Hindlimb muscle (tissue), 1 donor: Measurements from ENCODE around the gene LDHD. TPM values are rescaled to one million over a fixed set of nuclear protein-coding genes. Genes with fewer than 3 reads are reported as not detected.
"Not testable (repeated sequence)": the region's sequence is repeated elsewhere in the genome, so short reads cannot be mapped to it uniquely, and the experiment has no call there.

Experiments used
- DNase-seq: peaks from one replicate; pipeline ENCODE4 v3.0.0-alpha.2; 2013
- polyA plus RNA-seq: library from polyadenylated mRNA; unstranded; fragments of 120-200 nt; gene quantifications from one replicate; pipeline ENCODE4 v1.2.1, GENCODE V29; 2013; ENCODE audit not compliant: insufficient read length

LDHD gene
- 3.7 TPM for polyA plus RNA-seq

DNA sequence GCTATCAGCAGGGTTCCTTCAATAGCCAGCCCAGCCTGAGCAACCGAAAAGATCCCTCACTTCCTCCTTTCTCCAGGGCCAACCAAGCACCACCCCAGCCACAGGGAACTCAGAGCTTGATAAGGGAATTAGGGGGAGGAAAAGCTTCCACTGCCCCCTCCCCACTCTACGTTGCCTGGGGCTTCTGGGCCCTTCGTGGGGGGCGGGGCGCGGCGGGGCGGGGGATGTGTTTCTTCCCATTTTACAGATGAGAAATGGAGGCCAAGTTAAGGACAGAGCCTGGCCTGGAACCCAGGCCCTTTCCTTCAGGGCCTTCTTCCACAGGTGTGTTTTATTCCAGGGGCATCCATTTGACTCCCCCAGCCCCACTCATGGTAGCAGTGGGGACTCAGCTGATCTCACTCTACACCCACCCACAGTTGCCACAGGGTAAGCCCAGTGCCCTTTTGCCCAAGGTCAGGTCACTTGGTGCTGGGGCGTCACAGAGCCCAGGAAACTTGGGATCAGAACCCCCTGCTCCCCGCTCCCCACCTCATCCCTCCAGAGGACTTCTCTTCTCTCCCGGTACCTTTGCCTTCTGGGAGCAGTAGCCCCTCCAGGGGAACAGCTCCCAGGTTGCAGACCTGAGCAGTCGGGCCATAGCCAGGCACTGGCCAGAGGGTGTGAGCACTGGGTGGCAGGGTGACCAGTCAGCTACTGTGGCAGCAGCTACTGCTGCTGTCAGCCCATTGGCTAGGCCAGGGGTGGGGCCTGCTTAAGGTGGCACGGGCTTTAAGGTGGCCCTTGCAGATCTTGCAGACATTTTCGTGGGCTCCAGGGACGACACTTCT is at the start of gene LDHD:
TSS of gene LDHD (minus strand) at position 700 of the 830 bp plus-strand sequence. CDS start at position 640, 60 bp downstream.
- no peak for DNase-seq

DNA sequence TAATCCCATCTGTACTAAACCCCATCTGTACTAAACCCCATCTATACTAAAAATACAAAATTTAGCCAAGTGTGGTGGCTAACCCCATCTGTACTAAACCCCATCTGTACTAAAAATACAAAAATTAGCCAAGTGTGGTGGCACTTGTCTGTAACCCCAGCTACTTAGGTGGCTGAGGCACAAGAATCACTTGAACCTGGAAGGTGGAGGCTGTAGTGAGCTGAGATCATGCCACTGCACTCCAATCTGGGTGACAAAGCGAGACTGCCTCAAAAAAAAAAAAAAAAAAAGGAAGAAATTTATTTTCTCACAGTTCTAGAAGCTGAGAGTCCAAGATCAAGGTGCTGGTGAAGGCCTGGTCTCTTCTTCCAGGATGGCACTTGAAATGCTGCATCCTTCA is 43.8 kb upstream of the LDHD start:
- no peak for DNase-seq

DNA sequence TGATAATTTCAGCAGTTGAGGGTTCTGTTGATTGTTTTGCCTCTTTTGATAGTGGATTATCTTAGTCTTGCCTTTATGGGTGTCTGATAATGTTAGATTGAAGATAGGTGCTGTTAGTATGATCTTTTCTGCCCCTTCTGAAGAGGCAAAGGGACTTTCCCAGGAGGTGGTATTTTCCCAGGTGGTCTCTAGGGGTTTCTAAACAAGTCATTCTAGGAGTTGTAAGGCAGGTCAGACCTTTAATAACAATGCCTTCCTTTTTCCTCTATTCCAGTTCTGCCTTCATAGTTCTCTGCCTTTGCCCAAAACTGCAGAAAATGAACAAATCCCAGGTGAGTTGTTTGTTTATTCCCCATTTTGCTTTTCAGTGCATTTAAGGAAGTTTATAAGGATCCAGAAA is 36.1 kb upstream of the LDHD start:
- no peak for DNase-seq

DNA sequence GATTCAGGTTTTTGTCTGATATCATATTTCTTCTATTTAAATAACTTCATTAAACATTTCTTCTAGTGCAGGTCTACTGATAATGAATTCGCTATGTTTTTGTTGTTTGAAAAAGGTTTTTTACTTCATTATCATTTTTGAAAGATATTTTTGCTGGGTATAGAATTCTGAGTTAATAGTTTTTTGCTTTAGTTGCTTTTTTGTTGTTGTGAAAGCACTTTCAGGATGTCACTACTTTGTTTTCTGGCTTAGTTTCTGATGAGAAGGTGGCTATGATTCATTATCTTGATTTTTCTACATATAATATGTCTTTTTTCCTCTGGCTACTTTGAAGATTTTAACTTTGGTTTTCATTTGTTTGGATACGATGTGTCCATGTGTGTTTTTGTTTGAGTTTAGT is 35.2 kb upstream of the LDHD start:
- DNase-seq, result no peak

DNA sequence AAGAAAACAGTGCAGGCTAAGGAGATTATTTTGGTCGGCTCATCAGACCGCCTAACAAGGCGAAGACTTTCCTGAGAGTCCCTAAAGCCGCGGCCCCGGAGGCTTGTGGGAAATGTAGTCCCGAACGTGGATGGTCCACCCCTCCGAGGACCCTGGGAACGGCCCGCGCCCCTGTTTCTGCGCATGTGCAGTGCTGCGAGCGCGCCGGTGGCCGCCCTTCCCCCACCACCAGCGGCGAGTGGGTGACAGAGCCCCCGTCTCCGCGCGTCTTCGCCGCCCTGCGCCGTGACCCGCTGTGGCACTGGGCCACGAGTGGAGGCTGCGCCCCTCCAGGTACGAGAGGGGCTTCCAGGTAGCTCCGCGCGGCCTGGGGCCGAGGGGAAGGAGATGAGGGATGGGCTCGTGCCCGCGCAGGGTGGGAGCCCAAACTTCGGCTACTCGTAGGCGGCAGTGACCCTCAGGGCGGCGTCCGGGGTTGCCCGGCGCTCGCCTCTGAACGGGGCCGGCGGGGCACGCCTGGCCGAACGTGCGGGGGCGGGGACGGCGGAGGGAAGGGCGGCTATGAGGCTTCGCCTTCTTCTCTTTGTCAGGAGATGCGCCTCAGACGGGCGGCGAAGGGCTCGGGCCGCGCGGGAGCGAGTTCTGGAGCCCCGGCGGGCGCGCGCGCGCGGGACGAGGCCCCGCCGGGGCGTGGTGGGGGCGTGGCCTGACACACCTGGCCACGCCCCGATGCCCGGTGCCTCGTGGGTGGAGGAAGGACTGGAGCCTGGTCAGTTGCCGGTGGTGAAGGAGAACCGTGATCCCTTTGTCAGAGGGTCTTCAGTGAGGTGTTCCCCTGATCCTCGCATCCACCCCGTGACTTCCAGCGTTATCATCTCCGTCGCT is 32.0 kb upstream of the LDHD start, which contains the start of gene ZFP1:
TSS of gene ZFP1 (plus strand) at position 214 of the 885 bp plus-strand sequence. CDS start 4,428 bp downstream, outside the sequence.
- DNase-seq, result peak; percentile 94

DNA sequence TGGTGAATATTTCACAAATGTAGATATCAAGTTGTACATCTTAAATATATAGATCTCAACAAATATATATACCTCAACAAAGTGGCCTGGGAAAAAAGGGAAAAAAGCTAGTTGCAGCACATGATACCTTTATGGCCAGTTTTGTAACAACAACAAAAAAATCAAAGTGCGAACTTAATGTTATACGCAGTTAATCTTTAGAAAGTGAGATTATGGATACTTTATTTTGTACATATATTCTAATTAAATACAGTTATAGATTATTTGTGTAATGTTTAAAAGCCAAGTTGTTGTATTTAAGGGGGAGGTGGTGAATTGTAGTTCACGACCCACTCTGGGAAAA is 31.4 kb upstream of the LDHD start:
- no peak for DNase-seq

DNA sequence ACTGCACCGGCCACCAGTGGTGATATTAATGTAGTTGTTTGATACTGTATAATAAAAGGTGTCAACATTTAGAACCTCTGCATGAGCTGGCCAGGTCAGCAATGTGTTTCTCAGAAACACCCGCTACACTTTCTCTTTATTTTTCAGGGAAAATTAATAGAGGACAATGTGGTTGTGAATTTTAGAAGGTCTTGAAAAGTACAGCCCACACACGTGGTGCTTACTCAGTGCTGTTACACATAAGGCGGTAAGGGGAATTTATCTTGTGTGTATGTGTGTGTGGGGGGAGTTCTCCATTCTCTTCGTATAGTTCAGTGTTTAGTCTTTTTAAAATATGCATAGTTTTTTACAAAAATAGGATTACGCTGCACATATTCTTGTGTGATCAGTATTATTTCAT is 27.4 kb upstream of the LDHD start:
- DNase-seq, result no peak

DNA sequence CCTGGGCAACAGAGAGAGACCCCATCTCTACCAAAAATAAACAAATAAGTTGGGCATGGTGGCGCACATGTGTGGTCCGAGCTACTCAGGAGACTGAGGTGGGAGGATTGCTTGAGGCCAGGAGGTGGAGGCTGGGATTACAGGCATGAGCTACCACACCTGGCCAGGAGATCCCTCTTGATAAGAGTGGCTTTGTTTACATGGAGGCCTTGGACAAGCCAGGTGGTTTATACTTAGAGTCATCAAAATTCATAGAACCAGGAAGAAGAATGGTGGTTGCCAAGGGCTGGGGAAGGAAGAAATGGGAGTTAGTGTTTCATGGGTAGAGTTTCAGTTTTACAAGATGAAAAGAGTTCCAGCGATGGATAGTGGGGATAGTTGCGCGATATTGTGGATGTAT is 22.9 kb upstream of the LDHD start:
- no peak for DNase-seq

DNA sequence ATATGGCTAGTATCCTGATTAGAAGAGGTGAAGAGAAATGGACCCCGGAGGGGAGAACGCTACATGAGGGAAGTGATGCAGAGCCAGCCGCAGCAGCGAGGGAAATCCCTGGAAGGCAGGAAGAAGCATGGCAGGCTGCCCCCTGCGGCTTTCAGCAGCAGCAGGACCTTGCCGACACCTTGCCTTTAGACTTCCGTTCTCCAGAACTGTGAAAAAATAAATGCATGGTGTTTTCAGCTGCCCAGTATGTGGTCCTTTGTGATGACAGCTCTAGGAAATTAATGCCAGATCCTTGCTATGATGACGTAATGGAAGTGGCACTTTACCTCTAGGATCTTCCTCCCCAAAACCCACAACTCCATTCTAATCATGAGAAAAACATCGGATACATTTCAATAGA is 22.1 kb upstream of the LDHD start:
- no peak for DNase-seq

DNA sequence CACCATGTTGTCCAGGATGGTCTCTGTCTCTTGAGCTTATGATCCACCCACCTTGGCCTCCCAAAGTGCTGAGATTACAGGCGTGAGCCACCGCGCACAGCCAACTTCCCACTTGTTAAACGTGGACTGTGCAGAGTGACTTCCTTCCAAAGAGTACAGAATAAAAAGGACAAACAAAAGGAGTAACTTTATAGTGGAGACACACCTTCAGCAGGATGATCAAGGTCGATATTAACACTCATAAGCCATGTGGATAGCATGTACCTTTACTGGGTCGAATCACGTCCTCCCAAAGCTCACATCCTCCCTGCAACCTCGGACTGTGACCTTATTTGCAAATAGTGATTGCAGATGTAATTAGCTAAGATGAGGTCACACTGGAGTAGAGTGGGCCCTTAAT is 21.7 kb upstream of the LDHD start:
- no peak for DNase-seq

DNA sequence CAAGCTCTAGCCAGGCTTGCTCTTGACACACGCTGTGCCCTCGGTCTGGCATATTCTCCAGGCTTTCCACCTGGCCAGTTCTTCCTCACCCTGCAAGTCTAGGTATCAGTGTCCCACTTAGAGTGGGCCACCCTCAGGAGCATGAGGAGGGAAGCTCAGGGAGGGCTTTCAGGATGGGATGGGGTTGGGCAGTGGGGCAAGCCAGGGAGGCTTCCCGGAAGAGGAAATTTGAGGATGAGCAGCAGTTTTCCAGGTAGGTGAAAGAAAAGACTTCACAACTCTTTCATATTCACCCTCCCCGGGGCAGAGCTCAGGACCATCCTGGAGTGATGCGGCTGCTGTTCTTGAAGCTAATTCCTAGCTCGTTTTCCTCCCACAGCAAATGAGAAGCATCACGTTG is 14.5 kb upstream of the LDHD start:
- DNase-seq, result no peak

DNA sequence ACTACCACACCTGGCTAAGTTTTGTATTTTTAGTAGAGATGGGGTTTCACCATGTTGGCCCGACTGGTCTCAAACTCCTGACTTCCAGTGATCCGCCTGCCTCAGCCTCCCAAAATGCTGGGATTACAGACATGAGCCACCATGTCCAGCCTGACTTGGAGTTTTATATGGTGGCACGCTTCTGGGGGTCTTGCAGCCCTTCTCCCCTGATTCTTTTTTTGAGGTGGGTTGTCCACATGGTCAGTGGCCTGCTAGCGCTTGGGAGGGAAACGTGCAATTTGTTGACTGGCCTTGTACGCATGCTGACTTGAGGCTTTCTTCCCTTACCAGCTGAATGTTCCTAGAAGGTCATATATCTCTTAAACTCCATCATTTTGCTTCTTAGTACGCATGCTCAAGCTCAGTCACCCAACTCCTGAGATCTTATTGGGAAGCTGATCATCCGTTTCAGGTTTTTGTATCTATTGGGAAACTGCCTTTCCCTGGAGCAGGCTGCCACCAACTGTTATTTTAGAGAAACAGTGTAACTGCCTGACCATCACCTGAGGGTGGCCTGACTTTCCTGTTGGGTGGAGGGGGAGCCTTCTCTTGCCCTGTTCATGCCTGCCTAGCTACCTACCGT is 13.7 kb upstream of the LDHD start:
- DNase-seq, result no peak

DNA sequence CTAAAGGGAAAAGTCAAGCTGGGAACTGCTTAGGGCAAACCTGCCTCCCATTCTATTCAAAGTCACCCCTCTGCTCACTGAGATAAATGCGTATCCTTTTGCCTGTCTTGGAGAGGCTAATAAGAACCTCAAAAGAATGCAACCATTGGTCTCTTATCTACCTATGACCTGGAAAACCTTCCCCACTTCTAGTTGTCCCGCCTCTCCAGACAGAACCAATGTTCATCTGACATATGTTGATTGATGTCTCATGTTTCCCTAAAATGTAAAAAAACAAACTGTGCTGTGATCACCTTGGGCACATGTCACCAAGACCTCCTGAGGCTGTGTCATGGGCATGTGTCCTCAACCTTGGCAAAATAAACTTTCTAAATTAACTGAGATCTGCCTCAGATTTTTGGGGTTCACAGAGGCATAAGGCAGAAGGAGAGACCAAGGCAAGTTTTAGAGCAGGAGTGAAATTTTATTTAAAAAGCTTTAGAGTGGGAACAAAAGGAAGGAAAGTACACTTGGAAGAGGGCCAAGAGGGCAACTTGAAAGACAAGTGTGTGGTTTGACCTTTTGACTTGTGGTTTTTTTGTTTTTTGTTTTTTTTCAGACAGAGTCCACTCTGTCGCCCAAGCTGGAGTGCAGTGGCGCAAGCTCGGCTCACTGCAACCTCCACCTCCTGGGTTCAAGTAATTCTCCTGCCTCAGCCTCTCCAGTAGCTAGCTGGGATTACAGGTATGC is 13.0 kb upstream of the LDHD start:
- DNase-seq, result not testable (repeated sequence)

DNA sequence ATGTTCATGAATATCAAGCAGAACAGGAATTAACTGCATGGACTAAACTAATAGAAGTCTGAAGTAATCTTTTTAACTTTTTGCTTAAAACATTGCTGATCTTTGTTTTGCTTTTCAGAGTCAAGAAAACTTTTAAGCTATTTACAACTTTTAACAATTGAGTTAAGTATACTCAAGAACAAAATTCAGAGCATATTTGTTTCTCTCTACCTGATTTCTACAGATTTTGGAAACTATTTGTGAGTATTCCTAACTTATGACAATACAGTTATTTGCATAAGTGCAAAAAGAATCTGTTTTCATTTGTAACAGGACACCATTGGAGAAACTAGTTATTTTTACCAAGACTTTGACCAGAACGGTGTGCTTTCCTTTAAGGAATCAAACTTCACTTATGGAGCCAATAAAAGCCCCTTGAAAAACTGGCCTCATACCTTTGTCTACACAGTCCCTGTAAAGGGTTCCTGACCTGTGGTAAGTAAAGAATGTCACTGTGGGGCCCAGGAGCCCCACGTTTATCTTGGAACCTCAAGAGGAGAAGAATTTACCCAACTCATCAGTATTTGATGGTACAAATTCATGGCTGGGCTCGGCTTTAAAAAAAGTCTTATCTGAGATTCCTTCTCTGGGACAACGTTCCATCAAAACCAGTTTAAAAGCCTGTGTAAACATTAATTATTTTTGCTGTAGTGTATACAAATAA is 11.3 kb upstream of the LDHD start:
- no peak for DNase-seq

DNA sequence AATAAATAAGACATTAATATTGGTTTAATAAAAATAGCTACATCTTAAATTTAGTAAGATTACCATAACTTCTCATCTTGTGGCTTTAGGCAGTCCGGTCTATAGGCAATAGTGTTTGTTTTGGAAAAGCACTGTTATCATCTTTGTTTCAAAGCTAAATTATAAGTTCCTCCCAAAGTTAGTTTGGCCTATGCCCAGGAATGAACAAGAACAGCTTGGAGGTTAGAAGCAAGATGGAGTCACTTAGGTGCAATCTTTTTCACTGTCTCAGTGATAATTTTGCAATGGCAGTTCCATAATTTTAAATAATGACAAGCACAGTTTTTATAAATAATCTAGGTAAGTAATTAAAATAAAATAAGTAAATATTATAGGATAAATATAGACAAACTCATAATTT is 6.0 kb upstream of the LDHD start:
- DNase-seq, result no peak

DNA sequence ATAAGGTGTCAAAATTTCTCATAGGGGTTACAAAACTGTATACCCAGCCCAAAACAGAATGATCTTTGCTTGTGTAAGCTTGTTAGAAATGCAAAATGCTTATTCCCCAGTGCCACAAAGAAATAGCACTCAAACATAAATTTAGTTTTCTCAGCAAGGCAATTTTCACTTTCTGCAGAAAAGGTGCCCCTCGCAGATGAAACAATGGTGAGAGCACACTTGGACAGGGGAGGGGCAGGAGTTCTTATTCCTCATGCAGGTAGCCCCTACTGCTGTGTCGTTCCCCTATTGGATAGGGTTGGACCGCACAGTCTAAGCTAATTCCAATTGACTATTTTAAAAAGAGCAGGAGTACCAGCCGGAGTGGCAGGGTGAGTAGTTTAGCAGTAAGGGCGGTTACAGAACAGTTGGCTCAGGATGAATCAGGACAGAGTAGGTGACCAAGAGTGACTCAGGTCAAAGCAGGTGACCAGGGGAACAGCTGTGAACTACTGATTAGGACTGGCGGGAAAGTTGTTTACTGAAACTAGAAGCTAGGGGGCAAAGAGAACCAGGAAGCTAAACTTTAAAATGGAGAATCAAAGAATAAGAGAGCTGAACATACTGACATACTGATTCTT is 5.5 kb upstream of the LDHD start:
- DNase-seq, result no peak

DNA sequence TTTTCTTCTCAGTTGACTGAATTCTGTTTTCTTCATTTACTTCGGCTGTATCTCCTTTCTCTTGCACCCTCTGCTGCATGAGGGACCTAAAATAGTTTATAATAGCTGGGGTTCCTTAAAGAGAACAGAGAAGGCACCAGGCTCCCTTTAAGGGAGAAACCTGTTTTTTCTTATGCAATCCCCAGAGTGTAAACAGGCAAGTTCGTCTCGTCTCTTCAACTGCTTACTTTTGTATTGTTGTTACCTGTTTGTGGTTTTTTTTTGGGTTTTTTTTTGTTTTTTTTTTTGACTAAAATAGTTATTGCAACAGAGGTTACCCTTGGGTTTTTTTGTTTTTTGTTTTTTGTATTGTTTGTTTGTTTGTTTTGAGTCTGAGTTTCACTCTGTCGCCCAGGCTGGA is 3.7 kb upstream of the LDHD start:
- no peak for DNase-seq

DNA sequence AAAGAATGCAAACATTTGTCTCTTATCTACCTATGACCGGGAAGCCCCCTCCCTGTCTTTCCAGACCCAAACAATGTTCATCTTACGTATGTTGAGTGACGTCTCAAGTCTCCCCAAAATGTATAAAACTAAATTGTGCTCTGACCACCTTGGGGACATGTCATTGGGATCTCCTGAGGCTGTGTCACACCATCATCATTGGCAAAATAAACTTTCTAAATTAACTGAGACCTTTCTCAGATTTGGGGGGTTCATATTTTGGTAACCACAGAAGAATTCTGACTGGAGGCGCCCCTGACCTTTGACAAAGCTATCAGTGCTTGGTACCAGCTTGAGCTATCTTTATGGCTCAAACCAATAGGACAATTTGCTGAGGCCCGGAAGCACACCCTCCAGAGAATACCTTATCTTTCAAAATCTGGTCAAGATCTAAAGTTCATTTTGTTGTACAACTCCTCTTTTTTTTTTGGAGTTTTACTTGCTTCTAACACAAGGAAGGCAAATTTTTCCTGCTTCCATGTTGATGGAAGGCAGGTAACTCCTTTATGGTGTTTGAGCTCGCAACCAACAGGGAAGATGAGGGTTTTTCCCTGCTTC is 2.5 kb upstream of the LDHD start:
- DNase-seq, result no peak

DNA sequence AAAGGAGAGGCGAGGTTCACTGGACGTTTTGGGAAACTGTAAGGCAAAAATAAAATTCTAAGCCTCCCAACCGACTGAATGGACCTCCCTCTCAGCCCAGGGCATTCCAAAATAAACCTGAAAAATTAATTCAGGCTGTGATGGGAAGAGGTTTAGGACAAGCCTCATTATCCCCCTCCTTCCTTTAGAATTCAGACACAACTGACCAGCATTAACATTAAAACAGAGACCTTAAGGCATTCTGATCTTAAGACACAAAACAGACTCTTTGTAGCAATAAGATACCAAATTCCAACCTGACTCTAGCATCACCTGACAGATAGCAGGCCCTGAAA is 298 bp upstream of the LDHD start:
- DNase-seq, result no peak

DNA sequence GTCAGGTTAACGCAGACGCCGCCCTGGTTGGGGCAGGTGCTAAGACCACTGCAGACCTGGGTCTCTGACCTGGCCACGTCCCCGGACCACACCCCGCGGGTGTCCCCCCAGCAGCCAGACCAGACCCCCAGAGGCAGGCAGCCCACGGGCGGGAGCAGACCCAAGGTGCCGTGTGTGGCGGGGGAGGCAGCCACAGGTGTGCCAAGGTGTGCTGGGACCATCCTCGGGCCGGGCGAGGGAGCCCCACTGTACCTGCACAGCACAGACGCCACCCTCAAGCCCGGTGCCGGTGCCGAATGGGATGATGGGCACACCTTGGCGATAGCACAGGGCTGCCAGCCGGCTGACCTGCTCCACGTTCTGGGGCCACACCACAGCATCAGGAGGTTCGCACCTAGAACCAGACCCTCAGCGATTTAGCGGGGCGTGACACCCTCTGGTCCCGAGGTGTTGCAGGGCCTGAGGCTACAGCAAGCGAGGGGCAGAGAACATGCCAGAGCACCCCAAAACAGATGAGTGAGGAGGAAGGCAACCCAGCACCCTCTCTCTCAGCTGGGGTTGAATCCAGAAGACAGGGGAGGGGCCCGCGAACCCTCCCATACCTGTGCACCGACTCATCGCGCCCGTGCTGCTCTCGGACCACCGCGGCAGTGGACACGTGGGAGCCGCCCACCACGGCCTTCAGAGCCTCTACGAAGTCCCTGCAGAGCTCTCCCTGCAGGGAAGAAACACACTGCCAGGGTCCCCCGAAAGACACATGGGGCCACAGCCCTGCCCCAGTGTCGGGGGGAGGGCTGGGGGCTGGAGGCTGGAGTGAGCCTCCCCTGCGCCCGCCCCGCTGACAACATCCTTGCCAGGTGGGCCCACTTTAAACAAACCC is 1.4 kb downstream of the LDHD start:
- DNase-seq, result no peak
